ENCODE results near the gene NBPF1.
"Not testable (repeated sequence)": the region's sequence is repeated elsewhere in the genome, so short reads cannot be mapped to it uniquely, and the experiment has no call there.

The NBPF1 gene

GRCh38 chr1:16615253-16616252, 2.2 kb upstream of the NBPF1 start:
- H3K4me1 ChIP-seq (ENCODE audit: control insufficient read depth, insufficient read depth, low read length) = peaks cover 12% of the 10 kb centered on the region
- no peak overlapping the region for H3K9ac ChIP-seq (ENCODE audit: low read depth, low read length)
- H3K9me3 ChIP-seq (replicated peaks; ENCODE audit: low read length) = no peaks in the 10 kb centered on the region
- H3K36me3 ChIP-seq (ENCODE audit: insufficient read depth, low read length) = peaks cover 4% of the 10 kb centered on the region
- no peaks in the 10 kb centered on the region for H3K27me3 ChIP-seq (ENCODE audit: control insufficient read depth, insufficient read depth, low read length)
- no peak overlapping the region for H3K4me3 ChIP-seq (ENCODE audit: low read length)
- H3K4me2 ChIP-seq (ENCODE audit: low read length) = no peak overlapping the region

DNA sequence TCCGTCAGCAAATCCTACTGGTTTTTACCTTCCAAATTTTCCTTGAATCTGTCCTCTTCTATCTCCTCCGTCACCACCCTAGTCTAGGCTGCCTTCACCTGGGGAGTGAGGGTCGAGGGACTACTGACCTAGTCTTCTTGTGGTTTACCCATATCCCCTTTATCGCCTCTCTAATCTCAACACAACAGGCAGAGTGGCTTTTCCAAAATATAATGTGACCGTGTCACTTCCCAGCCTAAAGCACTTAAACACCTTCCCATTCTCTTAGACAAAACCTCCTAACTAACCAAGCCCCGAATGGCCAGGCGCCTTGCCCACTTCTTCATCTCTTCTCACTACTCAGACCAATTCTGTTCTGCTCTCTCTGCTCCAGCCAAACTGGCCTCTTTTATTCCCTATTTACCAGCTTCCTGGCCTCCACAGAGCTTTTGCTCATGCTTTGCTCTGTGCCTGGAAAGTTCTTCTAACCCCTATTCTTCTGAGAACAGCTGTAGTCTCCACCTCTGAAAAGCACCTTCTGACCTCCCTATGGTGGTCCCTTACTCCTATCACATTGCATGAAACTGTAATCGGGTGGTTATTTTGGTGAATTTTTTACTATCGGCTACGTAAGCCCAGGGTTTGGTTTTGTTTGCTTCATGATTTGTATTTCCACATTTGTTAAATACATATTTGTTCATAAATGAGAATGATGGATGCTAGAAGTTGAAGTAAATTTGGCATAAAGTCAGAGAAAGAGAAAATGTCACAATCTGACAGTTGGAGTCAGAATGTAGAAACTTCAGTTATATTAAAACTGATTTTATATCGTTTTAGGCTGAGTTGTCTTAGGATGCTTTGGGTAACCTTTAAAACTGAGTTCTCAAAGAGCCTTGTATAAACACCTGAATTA, 1.2 kb upstream of the NBPF1 start:
- no peak overlapping the region for H3K9ac ChIP-seq (ENCODE audit: low read depth, low read length)
- H3K4me2 ChIP-seq (ENCODE audit: low read length) = no peak overlapping the region
- peaks cover 4% of the 10 kb centered on the region for H3K36me3 ChIP-seq (ENCODE audit: insufficient read depth, low read length)
- peaks cover 12% of the 10 kb centered on the region for H3K4me1 ChIP-seq (ENCODE audit: control insufficient read depth, insufficient read depth, low read length)
- no peaks in the 10 kb centered on the region for H3K27me3 ChIP-seq (ENCODE audit: control insufficient read depth, insufficient read depth, low read length)
- H3K4me3 ChIP-seq (ENCODE audit: low read length) = no peak overlapping the region
- no peaks in the 10 kb centered on the region for H3K9me3 ChIP-seq (replicated peaks; ENCODE audit: low read length)

DNA sequence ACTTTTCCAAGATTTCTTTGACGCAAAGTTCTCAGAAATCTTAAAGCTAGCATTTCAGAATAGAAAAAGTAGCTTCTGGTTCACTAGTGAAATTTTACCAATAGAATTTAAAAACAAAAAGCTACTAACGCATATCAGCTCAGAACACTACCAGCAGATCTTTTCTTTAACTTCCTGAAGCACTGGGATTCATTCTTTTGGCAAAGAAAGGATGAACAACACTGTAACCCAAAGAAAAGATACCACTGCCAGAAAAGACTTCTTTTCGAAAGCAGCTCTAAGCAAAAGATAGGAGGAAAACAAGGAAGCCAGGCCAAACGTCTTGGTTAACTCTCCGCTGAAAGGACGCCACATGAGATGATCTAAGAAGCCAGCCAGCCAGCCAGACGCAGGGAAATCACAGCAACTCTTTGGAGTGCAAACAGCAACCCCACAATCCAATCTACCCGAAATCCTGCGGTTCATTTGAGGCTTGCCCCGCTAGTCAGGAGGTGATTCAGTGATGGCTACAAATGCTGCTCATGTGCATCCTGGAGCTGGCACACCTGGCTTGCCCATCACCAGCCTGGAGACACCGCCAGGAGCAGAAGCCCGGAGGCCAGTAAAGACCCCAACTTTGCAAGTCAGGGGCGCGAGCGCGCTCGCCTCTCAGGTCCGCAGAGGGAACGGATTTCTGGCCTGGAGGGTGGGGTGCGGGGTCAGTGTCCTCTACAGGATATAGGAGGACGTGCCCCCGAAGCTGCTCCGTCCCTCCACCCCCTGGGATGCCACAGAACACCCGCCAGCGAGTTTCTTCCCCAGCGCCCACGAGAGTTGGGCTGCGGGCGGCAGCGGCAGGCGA, 812 bp downstream of the NBPF1 start:
- H3K9me3 ChIP-seq (replicated peaks; ENCODE audit: low read length) = no peaks in the 10 kb centered on the region
- peak overlapping the region; percentile 87 for H3K4me2 ChIP-seq (ENCODE audit: low read length)
- H3K36me3 ChIP-seq (ENCODE audit: insufficient read depth, low read length) = peaks cover 13% of the 10 kb centered on the region
- peak overlapping the region; percentile 92 for H3K4me3 ChIP-seq (ENCODE audit: low read length)
- H3K4me1 ChIP-seq (ENCODE audit: control insufficient read depth, insufficient read depth, low read length) = peaks cover 12% of the 10 kb centered on the region
- peak overlapping the region; percentile 82 for H3K9ac ChIP-seq (ENCODE audit: low read depth, low read length)
- H3K27me3 ChIP-seq (ENCODE audit: control insufficient read depth, insufficient read depth, low read length) = no peaks in the 10 kb centered on the region

- Histone ChIP-seq H3K9ac (ENCODE audit: low read depth, low read length) (peak overlapping the region; percentile 82), H3K36me3 (ENCODE audit: insufficient read depth, low read length) (peaks cover 17% of the 10 kb centered on the region), H3K4me3 (ENCODE audit: low read length) (peak overlapping the region; percentile 92), H3K4me2 (ENCODE audit: low read length) (peak overlapping the region; percentile 87), H3K4me1 (ENCODE audit: control insufficient read depth, insufficient read depth, low read length) (peaks cover 12% of the 10 kb centered on the region)
- not testable (repeated sequence) for H3K27me3 ChIP-seq (ENCODE audit: control insufficient read depth, insufficient read depth, low read length); H3K9me3 ChIP-seq (replicated peaks; ENCODE audit: low read length)
These were observed 1.4 kb downstream of the NBPF1 start for GRCh38 chr1:16611981-16612331.

- not testable (repeated sequence) for H3K4me3 ChIP-seq (ENCODE audit: low read length); H3K27me3 ChIP-seq (ENCODE audit: control insufficient read depth, insufficient read depth, low read length); H3K9me3 ChIP-seq (replicated peaks; ENCODE audit: low read length); H3K9ac ChIP-seq (ENCODE audit: low read depth, low read length); H3K4me2 ChIP-seq (ENCODE audit: low read length)
- Histone ChIP-seq H3K4me1 (ENCODE audit: control insufficient read depth, insufficient read depth, low read length) (peaks cover 12% of the 10 kb centered on the region), H3K36me3 (ENCODE audit: insufficient read depth, low read length) (peaks cover 23% of the 10 kb centered on the region)
These were observed 2.2 kb downstream of the NBPF1 start for GRCh38 chr1:16611164-16611563.

GRCh38 chr1:16610553-16610952, 2.8 kb downstream of the NBPF1 start:
- H3K27me3 ChIP-seq (ENCODE audit: control insufficient read depth, insufficient read depth, low read length); H3K4me2 ChIP-seq (ENCODE audit: low read length); H3K9ac ChIP-seq (ENCODE audit: low read depth, low read length); H3K4me3 ChIP-seq (ENCODE audit: low read length); H3K9me3 ChIP-seq (replicated peaks; ENCODE audit: low read length): not testable (repeated sequence)
- H3K4me1 ChIP-seq (ENCODE audit: control insufficient read depth, insufficient read depth, low read length) = peaks cover 12% of the 10 kb centered on the region
- peaks cover 29% of the 10 kb centered on the region for H3K36me3 ChIP-seq (ENCODE audit: insufficient read depth, low read length)

- not testable (repeated sequence) for H3K27me3 ChIP-seq (ENCODE audit: control insufficient read depth, insufficient read depth, low read length)
These were observed 3.6 kb downstream of the NBPF1 start for GRCh38 chr1:16609761-16610160.

DNA sequence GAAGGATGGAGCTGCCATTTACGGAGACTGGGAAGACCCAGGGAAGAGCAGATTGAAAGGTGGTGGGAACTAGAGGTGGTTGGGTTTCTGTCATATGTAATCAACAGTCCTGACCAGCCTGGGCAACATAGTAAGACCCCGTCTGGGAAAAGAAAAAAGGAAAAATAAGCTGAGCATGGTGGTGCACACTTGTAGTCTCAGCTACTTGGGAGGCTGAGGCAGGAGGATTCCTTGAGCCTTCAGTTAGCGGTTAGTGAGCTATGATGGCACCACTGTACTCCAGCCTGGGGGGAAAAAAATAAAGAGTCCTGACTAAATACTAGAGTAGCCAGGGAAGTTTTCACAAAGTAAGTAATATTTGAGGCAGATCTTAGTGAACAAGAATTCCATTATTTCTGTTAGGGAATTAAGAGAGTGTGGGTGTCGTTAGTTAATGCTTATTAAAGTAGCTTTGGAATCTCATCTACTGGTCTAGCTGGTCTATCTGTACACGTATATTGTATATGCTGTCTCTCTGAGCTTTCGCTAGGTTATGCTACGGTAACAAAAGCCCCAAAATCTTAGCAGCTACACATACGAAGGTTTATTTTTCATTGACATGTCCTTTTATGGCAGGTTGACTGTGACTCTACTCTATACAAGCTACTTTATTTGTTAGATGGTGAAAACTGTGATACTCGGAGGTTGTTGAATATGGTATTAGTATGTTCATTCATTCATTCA, 4.4 kb downstream of the NBPF1 start:
- no peak overlapping the region for H3K9ac ChIP-seq (ENCODE audit: low read depth, low read length)
- no peaks in the 10 kb centered on the region for H3K9me3 ChIP-seq (replicated peaks; ENCODE audit: low read length)
- H3K4me2 ChIP-seq (ENCODE audit: low read length) = no peak overlapping the region
- no peaks in the 10 kb centered on the region for H3K27me3 ChIP-seq (ENCODE audit: control insufficient read depth, insufficient read depth, low read length)
- no peak overlapping the region for H3K4me3 ChIP-seq (ENCODE audit: low read length)
- H3K36me3 ChIP-seq (ENCODE audit: insufficient read depth, low read length) = peaks cover 36% of the 10 kb centered on the region
- peaks cover 12% of the 10 kb centered on the region for H3K4me1 ChIP-seq (ENCODE audit: control insufficient read depth, insufficient read depth, low read length)

More at GRCh38 chr1:16609761-16610160, 3.6 kb downstream of the NBPF1 start:
- H3K4me2 ChIP-seq (ENCODE audit: low read length); H3K9ac ChIP-seq (ENCODE audit: low read depth, low read length); H3K4me3 ChIP-seq (ENCODE audit: low read length); H3K9me3 ChIP-seq (replicated peaks; ENCODE audit: low read length): not testable (repeated sequence)
- peaks cover 12% of the 10 kb centered on the region for H3K4me1 ChIP-seq (ENCODE audit: control insufficient read depth, insufficient read depth, low read length)
- H3K36me3 ChIP-seq (ENCODE audit: insufficient read depth, low read length) = peaks cover 35% of the 10 kb centered on the region

DNA sequence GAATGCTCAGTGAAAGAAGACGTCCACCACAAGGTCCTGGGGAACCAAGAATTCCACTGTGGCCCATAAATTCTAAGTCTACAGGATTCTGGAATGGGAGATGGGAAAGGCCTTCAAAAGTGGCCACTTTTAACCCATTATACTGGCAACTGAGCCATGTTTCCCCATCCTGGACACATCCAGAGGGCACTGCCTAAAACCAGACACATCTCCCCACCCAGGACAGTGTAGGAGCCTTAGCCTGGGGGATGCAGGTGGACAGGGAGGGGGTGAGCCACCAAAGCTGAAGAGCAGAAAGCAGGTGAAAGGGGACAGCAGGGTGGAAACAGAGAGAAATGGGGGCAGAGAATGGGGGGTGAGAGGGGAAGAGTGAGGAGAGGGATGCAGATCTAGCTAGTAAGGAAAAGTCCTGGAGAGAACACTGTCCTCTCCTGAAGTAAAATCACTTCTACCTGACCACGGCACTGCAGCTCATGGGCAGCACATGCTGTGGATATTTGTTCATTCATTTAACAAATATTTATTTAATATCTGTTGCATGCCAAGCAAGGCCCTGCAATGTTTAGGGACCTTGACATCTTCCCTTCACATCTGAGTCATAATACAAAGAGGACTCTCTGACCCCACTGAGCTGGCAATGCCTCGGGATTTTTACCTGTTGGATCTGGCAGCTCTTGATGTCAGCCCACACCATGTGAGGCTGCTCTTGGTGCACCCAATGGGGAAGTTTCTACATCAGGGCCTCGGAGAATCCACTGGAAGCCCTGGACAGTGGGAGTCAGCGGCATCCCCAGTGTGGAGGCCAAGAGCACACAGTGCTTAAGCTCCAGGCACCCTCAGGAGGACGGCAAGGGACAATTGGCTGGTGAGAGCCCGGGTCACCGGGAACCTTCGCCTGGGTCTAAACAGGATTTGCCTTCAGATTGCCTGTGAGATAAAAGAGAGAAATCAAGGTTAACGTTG, 5.2 kb downstream of the NBPF1 start:
- not testable (repeated sequence) for H3K9ac ChIP-seq (ENCODE audit: low read depth, low read length); H3K4me2 ChIP-seq (ENCODE audit: low read length); H3K4me1 ChIP-seq (ENCODE audit: control insufficient read depth, insufficient read depth, low read length); H3K4me3 ChIP-seq (ENCODE audit: low read length); H3K9me3 ChIP-seq (replicated peaks; ENCODE audit: low read length); H3K27me3 ChIP-seq (ENCODE audit: control insufficient read depth, insufficient read depth, low read length)
- H3K36me3 ChIP-seq (ENCODE audit: insufficient read depth, low read length) = peaks cover 36% of the 10 kb centered on the region

- Histone ChIP-seq H3K4me1 (ENCODE audit: control insufficient read depth, insufficient read depth, low read length) (peaks cover 7% of the 10 kb centered on the region), H3K36me3 (ENCODE audit: insufficient read depth, low read length) (peaks cover 36% of the 10 kb centered on the region), H3K9ac (ENCODE audit: low read depth, low read length) (no peak overlapping the region)
These were observed 5.9 kb downstream of the NBPF1 start for GRCh38 chr1:16607433-16607851.

More at GRCh38 chr1:16607433-16607851, 5.9 kb downstream of the NBPF1 start:
- Histone ChIP-seq H3K9me3 (replicated peaks; ENCODE audit: low read length) (no peaks in the 10 kb centered on the region), H3K4me2 (ENCODE audit: low read length) (no peak overlapping the region), H3K4me3 (ENCODE audit: low read length) (no peak overlapping the region), H3K27me3 (ENCODE audit: control insufficient read depth, insufficient read depth, low read length) (no peaks in the 10 kb centered on the region)
